Measurements from ENCODE around the gene HM13.

Gene HM13

GRCh38 chr20:31515072-31515774, 981 bp downstream of the HM13 start:
- Histone ChIP-seq H3F3A (ENCODE audit: control insufficient read depth, insufficient read depth) (no peaks in the 10 kb centered on the region), H3K4me1 (ENCODE audit: control insufficient read depth, low read length) (peaks cover 26% of the 10 kb centered on the region), H4K20me1 (ENCODE audit: control insufficient read depth, insufficient read depth, low read depth, low read length) (0 out of 2 replicates have a peak, but pooled peaks cover 3% of the 10 kb centered on the region), H3K79me2 (ENCODE audit: control insufficient read depth, low read length) (peaks cover 58% of the 10 kb centered on the region), H3K27ac (ENCODE audit: low read depth, low read length) (no peak overlapping the region), H3K36me3 (ENCODE audit: control insufficient read depth, low read length) (peaks cover 43% of the 10 kb centered on the region), H3K9me2 (replicated peaks; ENCODE audit: control insufficient read depth, low read length) (no peaks in the 10 kb centered on the region), H3K27me3 (ENCODE audit: control insufficient read depth, low read length) (no peaks in the 10 kb centered on the region), H3K9me3 (ENCODE audit: control insufficient read depth, insufficient read depth, low read length) (no peaks in the 10 kb centered on the region), H3K4me3 (ENCODE audit: low read length) (peak overlapping the region; percentile 96), H3K4me2 (ENCODE audit: low read length) (peak overlapping the region; percentile 85)
- TF ChIP-seq, protein P1, sequence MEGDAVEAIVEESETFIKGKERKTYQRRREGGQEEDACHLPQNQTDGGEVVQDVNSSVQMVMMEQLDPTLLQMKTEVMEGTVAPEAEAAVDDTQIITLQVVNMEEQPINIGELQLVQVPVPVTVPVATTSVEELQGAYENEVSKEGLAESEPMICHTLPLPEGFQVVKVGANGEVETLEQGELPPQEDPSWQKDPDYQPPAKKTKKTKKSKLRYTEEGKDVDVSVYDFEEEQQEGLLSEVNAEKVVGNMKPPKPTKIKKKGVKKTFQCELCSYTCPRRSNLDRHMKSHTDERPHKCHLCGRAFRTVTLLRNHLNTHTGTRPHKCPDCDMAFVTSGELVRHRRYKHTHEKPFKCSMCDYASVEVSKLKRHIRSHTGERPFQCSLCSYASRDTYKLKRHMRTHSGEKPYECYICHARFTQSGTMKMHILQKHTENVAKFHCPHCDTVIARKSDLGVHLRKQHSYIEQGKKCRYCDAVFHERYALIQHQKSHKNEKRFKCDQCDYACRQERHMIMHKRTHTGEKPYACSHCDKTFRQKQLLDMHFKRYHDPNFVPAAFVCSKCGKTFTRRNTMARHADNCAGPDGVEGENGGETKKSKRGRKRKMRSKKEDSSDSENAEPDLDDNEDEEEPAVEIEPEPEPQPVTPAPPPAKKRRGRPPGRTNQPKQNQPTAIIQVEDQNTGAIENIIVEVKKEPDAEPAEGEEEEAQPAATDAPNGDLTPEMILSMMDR (IDR thresholded peaks at IDR 0.05; ENCODE audit: low read depth, low read length, poor library complexity, severe bottlenecking), result no peak
- no peak for TF ChIP-seq EZH2phosphoT487 (IDR thresholded peaks at IDR 0.05; ENCODE audit: borderline replicate concordance, low read length)

DNA sequence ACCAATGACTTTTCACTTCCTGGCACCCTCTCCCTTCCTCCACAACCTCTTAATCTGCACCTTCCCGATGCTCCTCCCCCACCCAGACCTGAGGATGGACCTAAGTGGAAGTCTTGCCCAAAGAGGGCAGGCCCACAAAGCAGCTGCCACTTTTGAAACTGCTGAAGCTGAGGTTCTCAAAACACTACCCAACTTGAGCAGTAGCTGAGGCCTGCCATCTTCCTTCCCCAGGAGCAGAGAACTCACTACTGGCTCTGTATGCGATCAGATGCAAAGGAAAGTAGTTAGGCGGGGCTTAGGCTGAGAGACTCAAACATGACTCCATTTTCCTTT, 1.5 kb downstream of the HM13 start:
- Histone ChIP-seq H3K79me2 (ENCODE audit: control insufficient read depth, low read length) (peaks cover 64% of the 10 kb centered on the region), H3K27ac (ENCODE audit: low read depth, low read length) (no peak overlapping the region), H3K4me2 (ENCODE audit: low read length) (peak overlapping the region; percentile 85), H3K9me2 (replicated peaks; ENCODE audit: control insufficient read depth, low read length) (no peaks in the 10 kb centered on the region), H3K27me3 (ENCODE audit: control insufficient read depth, low read length) (no peaks in the 10 kb centered on the region), H4K20me1 (ENCODE audit: control insufficient read depth, insufficient read depth, low read depth, low read length) (0 out of 2 replicates have a peak, but pooled peaks cover 3% of the 10 kb centered on the region), H3F3A (ENCODE audit: control insufficient read depth, insufficient read depth) (no peaks in the 10 kb centered on the region), H3K36me3 (ENCODE audit: control insufficient read depth, low read length) (peaks cover 47% of the 10 kb centered on the region), H3K4me1 (ENCODE audit: control insufficient read depth, low read length) (peaks cover 26% of the 10 kb centered on the region), H3K9me3 (ENCODE audit: control insufficient read depth, insufficient read depth, low read length) (no peaks in the 10 kb centered on the region), H3K4me3 (ENCODE audit: low read length) (peak overlapping the region; percentile 96)
- TF ChIP-seq, protein P1 (IDR thresholded peaks at IDR 0.05; ENCODE audit: low read depth, low read length, poor library complexity, severe bottlenecking), result no peak

- Histone ChIP-seq H3K4me1 (ENCODE audit: control insufficient read depth, low read length) (peaks cover 26% of the 10 kb centered on the region), H3K27ac (ENCODE audit: low read depth, low read length) (no peak overlapping the region), H4K20me1 (ENCODE audit: control insufficient read depth, insufficient read depth, low read depth, low read length) (0 out of 2 replicates have a peak, but pooled peaks cover 3% of the 10 kb centered on the region), H3K27me3 (ENCODE audit: control insufficient read depth, low read length) (no peaks in the 10 kb centered on the region), H3F3A (ENCODE audit: control insufficient read depth, insufficient read depth) (no peaks in the 10 kb centered on the region), H3K9me3 (ENCODE audit: control insufficient read depth, insufficient read depth, low read length) (no peaks in the 10 kb centered on the region), H3K9me2 (replicated peaks; ENCODE audit: control insufficient read depth, low read length) (no peaks in the 10 kb centered on the region), H3K36me3 (ENCODE audit: control insufficient read depth, low read length) (peaks cover 51% of the 10 kb centered on the region), H3K79me2 (ENCODE audit: control insufficient read depth, low read length) (peaks cover 68% of the 10 kb centered on the region), H3K4me2 (ENCODE audit: low read length) (peak overlapping the region; percentile 85), H3K4me3 (ENCODE audit: low read length) (peak overlapping the region; percentile 96)
- TF ChIP-seq, protein P1 (IDR thresholded peaks at IDR 0.05; ENCODE audit: low read depth, low read length, poor library complexity, severe bottlenecking), result no peak
- TF ChIP-seq EZH2phosphoT487 (IDR thresholded peaks at IDR 0.05; ENCODE audit: borderline replicate concordance, low read length), result no peak
These were observed 1.9 kb downstream of the HM13 start for GRCh38 chr20:31516166-31516565.
